Measurements from ENCODE around the gene ZDHHC11B. TPM values are rescaled to one million over a fixed set of nuclear protein-coding genes. Genes with fewer than 3 reads are reported as not detected.

Gene ZDHHC11B
- total RNA-seq, 1 donor from 2014 or later = 13.4 TPM

DNA sequence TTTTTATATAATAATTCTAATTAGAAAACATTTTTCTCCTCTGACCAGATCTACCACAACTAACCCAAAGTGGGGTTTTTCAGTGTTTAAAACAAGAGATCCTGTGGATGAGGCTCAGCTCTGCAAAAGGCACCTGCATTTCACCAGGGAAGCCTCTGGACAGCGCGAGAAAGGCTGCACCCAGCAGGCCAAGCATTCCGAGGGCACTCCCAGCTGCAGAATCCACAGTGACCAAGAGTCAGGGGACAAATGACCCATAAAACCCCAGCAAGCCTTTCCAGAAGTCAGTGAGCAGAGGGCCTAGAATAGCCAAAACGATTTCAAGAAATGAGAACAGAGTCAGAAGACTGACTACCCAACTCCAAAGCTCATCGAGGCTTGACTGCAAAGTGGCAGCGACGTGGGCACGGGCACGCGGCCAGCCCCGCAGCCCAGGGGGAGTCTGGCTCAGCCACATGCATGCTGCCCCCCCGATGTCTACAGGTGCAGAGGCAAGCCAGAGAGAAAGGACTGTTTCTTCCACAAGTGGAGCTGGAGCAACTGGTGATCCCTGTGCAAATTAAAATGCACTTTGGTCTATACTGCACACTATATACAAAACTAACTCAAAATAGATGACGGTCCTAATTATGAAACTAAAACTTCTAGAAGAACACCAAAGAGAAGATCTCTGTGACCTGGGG is 117.6 kb downstream of the ZDHHC11B start:
- intact Hi-C loops (cut with micrococcal nuclease) = no loop called here
- TF ChIP-seq, protein P1, sequence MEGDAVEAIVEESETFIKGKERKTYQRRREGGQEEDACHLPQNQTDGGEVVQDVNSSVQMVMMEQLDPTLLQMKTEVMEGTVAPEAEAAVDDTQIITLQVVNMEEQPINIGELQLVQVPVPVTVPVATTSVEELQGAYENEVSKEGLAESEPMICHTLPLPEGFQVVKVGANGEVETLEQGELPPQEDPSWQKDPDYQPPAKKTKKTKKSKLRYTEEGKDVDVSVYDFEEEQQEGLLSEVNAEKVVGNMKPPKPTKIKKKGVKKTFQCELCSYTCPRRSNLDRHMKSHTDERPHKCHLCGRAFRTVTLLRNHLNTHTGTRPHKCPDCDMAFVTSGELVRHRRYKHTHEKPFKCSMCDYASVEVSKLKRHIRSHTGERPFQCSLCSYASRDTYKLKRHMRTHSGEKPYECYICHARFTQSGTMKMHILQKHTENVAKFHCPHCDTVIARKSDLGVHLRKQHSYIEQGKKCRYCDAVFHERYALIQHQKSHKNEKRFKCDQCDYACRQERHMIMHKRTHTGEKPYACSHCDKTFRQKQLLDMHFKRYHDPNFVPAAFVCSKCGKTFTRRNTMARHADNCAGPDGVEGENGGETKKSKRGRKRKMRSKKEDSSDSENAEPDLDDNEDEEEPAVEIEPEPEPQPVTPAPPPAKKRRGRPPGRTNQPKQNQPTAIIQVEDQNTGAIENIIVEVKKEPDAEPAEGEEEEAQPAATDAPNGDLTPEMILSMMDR (IDR thresholded peaks at IDR 0.05; ENCODE audit: borderline replicate concordance) = no peak
- Histone ChIP-seq H3K36me3 (peaks cover 31% of the 10 kb centered on the region), H3K4me1 (peaks cover 11% of the 10 kb centered on the region), H3K9me3 (replicated peaks) (no peaks in the 10 kb centered on the region), H3K27ac (replicated peaks) (no peak overlapping the region), H3K4me3 (no peak overlapping the region), H3K27me3 (ENCODE audit: low read depth) (no peaks in the 10 kb centered on the region)
- no peak for DNase-seq

DNA sequence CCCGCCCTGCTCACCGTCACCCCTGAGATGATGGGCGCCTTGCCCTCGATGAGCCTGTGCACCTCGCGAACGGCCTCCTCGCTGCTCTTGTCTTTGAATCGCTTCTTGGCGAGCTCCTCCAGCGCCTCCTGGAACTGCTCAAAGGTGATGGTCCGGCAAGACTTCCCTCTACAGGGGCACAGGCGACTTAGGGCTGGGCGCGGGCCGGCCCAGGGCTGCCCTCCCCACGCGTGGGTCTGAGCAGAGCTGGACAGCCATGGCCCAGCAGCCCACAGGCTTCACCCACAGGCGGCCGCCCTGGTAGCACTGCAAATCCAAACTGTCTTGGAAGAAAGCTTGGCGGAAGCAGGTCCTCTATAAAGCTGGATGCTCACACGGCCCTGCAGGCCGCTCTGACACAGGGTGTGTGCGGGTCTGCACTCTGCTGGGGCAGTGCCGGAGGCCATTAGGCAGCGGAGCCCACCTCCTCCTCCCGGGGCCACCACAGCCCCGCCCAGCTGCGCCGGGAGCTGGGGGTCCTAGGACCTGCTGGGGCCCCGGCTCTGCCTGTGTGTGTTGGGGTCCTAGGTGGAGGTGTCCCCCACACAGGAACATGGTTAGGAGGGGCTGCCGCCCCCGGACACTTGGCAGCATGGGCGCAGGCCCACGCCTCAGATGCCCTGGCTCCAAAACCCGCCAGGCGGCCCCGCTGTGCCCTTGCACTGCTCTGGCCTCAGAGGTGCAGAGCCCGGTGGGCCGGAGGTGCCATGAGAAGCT is 118.4 kb downstream of the ZDHHC11B start:
- Histone ChIP-seq H3K9me3 (replicated peaks) (no peaks in the 10 kb centered on the region), H3K4me3 (no peak overlapping the region), H3K4me1 (peaks cover 3% of the 10 kb centered on the region), H3K27me3 (ENCODE audit: low read depth) (no peaks in the 10 kb centered on the region), H3K27ac (replicated peaks) (no peak overlapping the region), H3K36me3 (peaks cover 39% of the 10 kb centered on the region)
- TF ChIP-seq, protein P1 (IDR thresholded peaks at IDR 0.05; ENCODE audit: borderline replicate concordance) = no peak
- intact Hi-C loops (cut with micrococcal nuclease) = no loop called here
- DNase-seq = no peak

DNA sequence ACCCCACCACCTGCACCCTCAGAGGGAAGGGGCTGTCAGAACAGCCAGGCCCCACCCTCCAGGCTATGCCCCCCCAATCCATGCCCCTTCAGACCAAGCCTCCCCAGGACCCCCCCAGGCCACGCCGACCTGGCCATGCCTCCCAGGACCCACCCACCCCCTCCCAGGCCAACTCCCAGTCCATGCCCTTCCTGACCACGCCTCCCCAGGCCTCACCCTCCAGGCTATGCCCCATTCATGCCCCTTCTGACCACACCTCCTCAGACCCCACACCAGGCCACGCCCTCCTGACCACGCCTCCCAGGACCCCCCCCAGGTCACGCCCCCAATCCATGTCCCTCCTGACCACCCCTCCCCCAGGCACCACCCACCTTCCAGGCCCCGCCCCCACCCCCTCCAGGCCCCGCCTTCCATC is 119.0 kb downstream of the ZDHHC11B start:
- Histone ChIP-seq H3K4me1 (no peaks in the 10 kb centered on the region), H3K9me3 (replicated peaks) (no peaks in the 10 kb centered on the region), H3K27me3 (ENCODE audit: low read depth) (no peaks in the 10 kb centered on the region), H3K36me3 (peaks cover 41% of the 10 kb centered on the region), H3K4me3 (no peak overlapping the region), H3K27ac (replicated peaks) (no peak overlapping the region)
- intact Hi-C loops (cut with micrococcal nuclease) = no loop called here
- TF ChIP-seq, protein P1 (IDR thresholded peaks at IDR 0.05; ENCODE audit: borderline replicate concordance) = no peak
- no peak for DNase-seq

DNA sequence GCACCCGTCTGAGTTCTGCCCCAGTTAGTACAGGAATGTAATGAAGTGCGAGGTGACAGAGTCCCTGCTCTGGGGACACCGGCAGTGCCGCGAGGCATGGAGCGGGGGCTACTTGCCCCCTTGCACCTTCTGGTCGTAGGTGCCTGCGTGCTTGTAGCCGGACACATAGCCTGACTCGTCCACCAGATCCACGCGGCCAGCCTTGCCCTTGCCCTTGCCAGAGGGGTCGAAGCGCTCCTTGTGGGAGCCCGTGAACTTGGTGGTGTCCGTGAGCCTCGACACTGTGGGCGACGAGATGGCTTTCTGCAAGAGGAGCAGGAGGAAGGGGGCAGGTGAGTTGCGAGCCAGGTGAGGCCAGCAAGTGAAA is 119.6 kb downstream of the ZDHHC11B start:
- Histone ChIP-seq H3K27ac (replicated peaks) (no peak overlapping the region), H3K4me1 (no peaks in the 10 kb centered on the region), H3K9me3 (replicated peaks) (no peaks in the 10 kb centered on the region), H3K36me3 (peaks cover 45% of the 10 kb centered on the region), H3K27me3 (ENCODE audit: low read depth) (no peaks in the 10 kb centered on the region), H3K4me3 (no peak overlapping the region)
- no peak for DNase-seq
- intact Hi-C loops (cut with micrococcal nuclease) = no loop called here
- TF ChIP-seq, protein P1 (IDR thresholded peaks at IDR 0.05; ENCODE audit: borderline replicate concordance) = no peak

DNA sequence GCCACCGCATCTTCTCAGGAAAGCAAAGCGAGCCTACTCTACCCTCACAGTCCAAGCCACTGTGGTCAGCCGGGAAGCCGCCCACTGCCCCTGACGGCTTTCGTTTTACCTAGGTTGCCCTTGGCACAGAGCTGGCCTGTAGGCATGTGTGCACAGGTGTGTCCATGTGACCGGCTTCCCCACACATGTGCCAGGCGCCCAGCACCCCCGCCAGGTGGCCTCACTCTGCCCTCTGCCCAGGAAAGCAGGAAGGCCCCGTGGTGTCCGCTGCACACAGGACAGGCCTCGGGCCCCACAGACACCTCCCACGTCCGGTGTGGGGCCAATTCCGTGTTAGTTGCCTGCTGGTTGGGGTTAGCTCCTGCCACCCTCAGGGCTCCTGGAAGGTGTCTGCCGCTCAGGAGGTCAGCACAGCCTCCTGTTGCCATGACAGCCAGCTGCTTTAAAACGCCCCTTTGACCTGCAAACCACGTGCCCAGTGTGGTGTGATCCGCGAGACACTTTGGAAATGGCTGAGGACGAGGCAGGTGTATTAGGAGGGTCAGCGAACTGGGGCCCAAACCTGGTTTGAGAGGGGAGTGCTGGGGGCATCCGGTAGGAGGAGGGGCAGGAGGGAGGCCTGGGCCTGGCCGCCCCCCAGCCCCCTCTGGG is 120.1 kb downstream of the ZDHHC11B start:
- H3K9me3 ChIP-seq (replicated peaks) = no peaks in the 10 kb centered on the region
- H3K36me3 ChIP-seq = peaks cover 50% of the 10 kb centered on the region
- no peaks in the 10 kb centered on the region for H3K27me3 ChIP-seq (ENCODE audit: low read depth)
- no peak overlapping the region for H3K27ac ChIP-seq (replicated peaks)
- H3K4me3 ChIP-seq = no peak overlapping the region
- TF ChIP-seq, protein P1 (IDR thresholded peaks at IDR 0.05; ENCODE audit: borderline replicate concordance) = no peak
- H3K4me1 ChIP-seq = no peaks in the 10 kb centered on the region
- no peak for DNase-seq
- intact Hi-C loops (cut with micrococcal nuclease) = no loop called here
